Activated CD8-positive, alpha-beta memory T cell treated with anti-CD3 and anti-CD28 coated beads, Interleukin-2, amount 50 U/mL, for 24 hours (primary cell): ENCODE results near the gene CEP112.

Experiments used
- DNase-seq: peaks from one replicate; pipeline ENCODE4 v3.0.0-alpha.2; 2020; ENCODE audit errors: extremely low read depth

CEP112 gene

DNA sequence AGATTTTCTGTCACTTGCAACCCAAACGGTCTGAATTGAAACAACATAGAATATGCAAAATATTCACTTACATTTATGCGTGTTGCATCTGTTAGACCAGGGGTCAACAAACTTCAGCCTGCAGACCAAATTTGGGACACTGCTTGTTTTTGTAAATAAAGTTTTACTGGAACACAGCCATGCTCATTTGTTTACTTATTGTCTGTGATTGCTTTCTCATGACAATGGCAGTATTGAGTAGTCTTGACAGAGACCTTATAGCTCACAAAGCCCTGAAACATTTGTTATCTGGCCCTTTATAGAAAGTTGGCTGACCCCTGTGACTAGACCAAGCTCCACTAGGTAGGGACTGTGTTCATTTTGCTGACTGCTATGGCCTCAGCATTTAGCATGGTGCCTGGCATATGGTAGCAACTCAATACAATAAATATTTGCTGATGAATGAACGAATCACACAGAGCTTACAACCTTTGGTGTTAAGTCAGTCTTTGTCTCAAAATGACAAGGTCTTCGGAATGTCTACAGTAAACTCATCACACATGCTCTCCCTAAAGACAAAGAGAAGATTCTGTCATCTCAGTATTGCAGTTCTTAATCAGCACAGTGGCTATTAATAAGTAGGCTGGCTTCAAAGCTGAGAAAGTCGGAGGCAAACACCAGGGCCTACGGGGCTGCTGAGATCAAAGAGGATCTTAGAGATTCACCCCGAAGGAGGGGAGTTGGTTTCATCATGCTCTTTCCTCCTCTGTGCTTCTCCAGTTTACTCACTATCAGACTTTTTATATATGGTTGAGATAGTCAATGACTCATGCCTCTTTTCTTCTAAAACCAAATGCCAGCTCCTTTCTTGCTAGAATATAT, 535.3 kb downstream of the CEP112 start:
- DNase-seq: peak; percentile 9

DNA sequence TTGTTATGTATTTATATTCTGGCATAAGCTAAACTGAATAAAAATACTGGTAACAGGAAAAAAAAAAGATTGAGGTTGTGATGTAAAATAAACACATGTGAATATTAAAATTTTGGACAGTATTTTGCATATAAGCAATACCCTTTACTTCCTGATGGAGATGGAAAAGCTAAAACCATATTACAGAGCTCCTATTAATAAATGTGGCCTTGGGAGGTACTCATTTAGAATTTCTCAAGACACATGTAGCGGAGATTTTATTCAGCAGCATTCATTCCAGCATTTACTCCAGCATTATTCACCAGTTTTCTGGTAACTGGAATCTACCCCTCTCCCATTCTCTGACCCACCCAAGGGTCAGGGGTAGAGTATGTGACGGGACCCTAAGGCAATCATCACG, 536.2 kb downstream of the CEP112 start:
- DNase-seq: no peak

DNA sequence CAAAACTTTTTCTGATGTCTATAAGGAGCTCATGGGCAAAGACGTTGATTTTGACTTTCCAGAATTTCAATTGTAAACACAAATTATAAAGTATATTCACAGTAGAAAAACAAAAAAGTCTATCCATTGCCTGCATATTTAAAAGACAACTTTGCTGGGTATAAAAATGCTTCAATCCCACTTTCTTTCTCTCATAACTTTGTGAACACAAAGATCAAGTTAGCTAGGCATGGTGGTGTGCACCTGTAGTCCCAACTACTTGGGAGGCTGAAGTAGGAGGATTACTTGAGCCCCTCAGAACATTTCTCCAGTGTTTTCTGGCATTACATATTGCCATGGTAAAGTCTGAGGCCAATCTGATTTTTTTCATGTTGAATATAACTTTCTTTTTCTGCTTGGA, 547.4 kb downstream of the CEP112 start:
- no peak for DNase-seq

DNA sequence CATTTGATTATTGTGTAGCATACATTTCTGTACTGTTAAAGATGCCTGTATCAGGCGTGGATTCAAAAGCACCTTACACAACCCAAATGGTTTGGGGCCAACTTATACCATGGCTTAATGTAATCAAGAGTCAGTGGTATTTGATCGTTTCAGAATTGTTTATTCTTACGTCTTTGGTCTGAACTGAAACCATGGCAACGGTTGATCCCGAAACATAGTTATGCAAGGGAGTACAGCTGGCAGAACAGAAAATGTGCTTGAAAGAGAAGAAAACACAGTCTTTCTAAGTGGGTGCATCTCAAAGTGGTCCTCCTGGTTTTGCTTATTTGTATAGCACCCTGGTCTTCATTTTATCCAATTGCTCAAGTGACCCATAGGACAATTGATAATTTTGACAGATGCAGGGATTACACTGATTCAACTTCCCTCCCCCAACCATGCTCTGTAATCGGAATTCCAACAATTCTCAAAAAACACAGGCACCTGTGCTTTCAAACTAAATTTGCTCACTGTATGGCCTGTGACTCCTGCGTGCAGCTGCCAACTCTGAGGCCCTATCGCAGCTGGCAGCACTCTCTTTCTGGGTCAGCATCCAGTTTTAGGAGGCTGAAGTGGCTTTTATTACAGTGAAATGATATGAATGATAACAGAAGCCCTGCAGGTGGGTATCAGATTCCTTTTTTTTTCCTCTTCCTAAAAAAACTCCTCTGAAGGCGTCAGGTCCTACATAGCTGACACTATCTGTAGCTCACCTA, 553.5 kb downstream of the CEP112 start:
- DNase-seq: no peak

DNA sequence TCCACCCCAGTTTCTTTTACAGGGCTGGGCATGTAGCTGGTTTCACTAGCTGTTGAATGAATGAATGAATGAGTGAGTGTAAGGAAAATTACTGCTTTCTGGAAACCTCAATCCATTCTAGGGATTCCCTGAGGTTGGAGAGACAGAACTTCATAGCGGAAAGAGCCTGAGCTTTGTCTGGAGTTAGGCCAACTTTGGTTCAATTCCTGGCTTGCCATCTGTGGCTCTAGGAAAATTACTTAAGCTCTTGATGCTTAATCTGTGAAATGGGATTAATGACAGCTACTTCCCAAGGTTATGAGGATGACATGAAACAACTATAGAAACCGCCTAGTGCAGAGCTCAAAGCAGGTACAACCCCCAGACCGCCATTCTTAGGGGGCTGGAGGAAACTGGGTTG, 554.1 kb downstream of the CEP112 start:
- DNase-seq: no peak

DNA sequence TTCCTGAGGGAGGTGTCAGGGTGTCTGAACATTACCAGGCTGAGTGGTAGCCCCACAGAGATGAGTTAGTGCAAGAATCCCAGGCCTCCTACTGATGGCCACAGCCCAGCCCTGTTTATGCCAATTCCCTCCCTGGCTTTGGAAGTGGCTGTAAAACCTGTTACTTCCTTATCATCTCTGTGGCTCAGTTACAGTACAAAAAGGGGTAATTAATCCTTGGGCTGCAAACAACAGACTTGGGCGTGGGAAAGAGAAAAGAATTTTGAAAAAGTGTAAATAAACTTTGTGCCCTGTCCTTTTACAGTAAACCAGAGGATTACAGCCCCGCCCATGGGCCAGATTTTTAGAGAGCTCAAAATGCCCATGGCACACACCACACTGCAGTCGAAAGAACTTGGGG, 557.4 kb downstream of the CEP112 start:
- DNase-seq: no peak

DNA sequence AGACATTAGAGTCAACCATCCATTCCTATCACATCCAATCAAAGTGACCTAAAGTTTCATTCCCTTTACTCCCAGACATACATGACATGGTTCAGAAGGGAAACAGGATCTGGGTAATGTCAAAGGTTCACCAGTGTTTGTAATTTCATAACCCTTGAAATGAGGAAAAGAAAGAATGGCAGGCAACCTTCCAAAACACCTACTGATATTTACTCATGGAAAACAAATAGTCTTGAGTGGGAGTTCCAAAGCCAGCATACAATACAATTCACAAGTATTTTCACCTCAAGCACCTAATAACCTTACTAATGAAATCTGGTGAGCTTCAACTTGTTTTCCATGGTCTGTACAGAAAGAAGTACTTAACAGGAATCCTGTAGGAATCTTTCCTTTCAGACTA, 557.9 kb downstream of the CEP112 start:
- DNase-seq: no peak

DNA sequence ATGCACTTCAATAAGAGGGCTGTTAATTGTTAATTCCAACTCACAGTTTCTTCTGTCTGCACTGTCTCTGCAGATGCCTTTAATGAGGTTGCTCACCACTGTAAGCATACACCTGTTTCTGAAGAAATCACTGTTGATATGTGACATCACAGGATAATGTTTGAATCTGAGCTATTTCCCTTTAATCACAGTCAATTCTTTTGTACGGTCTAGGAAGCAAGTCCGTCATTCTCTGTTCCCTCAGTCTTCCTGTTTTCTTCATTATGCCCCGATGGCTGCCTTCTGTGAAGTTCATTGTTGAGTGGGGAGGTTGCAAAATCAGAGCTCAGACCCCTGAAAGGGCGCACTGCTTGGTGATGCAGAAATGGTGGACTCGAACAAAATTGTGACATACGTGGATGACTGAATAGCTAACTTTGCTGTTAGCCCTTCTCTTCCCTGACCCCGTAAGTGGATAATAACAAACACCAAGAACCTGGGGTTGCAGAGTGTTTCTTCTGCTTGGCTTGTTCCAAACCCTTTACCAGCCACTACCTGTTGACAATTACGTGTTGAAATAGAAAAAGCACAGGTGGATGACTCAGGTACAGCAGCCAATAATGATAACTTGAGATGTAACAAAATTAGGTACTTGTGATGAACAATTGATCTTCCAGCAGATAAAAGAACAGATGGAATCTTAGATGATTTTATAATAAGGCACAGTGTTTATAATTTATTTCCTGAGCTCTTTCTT, 558.6 kb downstream of the CEP112 start:
- DNase-seq: no peak

DNA sequence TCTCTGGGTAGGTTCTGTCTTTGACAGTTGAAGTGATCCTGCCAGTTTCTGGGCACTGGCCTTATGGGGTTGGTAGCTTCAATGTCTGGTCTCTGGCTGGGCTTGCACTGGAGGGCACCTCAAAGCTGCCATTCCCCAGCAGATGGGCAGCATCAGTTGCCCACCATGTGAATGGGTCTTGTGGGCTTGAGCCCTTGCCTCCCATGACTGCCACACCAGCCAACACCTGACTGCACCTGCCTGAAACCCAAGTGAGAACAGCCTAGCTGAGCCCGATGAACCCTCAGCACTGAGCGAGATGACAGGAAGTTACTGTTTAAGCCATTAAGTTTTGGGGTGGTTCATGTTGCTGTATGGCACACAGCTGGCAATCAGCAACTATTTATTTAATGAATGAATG, 561.4 kb downstream of the CEP112 start:
- no peak for DNase-seq

DNA sequence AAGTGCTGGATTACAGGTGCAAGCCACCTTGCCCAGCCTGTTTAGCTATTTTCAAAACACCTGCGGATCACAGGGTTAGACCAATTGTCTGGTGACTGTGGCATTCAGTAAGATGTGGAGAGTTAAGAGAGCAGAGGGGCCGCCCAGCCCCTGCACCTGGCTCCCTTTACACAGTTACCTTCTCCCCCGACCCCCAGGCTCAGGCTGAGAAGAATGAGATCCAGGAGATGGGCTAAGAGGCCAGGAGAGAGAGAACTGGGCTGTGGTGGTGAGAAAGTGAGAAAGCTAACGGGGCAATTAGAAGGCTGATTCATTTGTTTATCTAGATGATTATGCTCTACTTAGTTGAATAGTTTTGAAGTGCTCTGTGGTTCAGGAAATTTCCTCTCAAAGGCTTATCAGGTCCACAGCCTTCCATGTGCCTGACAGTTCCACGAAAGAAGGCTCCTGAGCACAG, 562.7 kb downstream of the CEP112 start:
- DNase-seq: no peak

DNA sequence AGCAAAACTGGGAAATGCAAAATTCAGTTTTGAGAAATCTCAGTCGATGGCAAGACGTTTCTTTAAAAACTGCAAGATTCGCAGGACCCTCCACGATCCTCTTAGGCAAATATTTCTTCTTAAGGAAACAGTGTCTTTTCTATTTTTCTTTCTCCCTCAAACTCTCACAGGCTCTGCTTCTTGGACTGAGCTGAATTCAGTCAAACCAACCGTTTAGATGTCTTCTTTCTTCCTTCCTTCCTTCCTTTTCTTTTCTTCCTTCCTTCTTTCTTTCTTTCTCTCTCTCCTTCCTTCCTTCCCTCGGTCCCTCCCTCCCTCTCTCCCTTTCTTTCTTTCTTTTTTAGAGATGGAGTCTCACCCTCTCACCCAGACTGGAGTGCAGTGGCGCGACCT, 563.3 kb downstream of the CEP112 start:
- no peak for DNase-seq

DNA sequence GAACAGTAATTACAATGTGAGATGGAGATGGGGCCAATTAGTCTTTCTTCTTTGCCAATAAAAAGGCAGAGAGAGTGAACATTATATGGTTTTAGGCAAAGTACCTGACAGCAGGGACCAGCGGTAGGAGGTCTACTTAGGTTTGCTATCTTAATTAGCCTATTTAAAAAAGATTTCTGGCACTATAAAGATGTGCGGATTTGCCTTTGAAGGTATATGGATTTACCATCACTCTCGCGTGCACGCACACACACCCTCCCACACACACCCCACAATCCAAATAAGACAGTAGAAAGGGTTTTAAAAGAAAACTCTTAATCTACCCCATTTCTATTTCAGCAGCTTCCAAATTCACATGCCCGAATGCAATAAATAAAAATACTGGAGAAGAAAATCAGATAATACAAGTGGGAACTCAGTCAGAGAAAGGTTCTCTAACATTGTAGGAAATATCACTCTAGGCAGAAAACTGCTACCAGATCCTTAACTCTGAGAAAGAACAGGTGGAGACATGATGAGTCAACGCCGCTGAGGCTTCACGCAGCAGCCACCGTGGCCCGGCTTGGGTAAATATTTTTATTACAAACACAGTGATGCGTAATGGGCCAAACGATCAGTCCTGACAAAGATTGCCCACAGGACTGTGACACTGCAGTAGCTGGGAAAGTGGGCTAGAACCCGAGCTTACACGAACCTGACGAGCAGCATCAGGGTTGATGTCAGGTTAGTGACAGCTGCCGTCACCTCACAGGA, 563.9 kb downstream of the CEP112 start:
- no peak for DNase-seq

DNA sequence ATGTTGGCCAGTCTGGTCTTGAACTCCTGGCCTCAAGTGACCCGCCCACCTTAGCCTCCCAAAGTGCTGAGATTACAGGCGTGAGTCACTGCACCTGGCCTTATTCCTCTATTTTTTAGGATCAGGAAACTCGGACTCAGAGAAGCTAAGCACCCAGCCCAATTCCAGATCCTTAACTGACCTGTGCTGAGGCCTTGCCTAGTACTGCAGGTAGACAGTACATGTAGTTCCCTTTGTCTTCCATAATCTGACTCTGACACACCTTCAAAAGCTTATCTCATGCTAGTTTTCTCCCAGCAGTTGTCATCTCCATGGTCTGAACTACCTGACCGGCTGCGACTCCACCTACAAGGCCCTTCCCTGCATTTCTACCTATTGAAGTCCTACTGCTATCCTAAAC, 564.8 kb downstream of the CEP112 start:
- no peak for DNase-seq

DNA sequence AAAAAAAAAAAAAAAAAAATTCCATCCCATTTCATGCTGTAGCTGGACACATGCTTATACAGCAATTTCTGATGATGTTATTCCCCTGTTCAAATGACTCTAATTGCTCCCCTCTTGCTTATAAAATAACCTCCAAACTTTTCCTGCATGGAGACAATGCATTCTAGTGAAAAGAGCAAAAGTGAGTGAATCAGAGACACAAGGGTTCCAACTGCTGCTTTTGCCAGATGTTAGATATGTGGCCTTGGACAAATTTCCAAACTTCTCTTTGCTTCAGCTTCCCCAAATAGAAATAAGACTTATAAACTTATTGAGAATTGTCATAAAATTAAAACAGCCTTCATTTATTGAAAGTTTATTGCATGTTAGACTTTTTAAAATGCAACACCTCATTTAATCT, 565.5 kb downstream of the CEP112 start:
- no peak for DNase-seq

DNA sequence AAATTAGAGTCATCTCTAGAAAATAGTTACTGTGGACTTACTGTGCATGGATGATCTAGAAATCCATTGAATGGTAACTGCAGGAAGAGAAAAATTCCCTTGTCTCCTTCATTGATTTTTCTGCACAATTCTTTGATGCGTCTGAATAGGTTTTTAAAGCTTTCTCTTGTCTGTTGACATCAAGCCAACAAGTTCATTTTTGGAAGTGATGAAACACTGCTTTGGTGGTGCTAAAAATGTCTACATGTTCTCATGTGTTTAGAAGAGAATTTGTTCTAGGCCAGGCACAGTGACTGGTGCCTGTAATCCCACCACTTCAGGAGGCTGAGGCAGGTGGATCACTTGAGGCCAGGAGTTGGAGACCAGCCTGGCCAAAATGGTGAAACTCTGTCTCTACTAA, 573.4 kb downstream of the CEP112 start:
- DNase-seq: no peak

DNA sequence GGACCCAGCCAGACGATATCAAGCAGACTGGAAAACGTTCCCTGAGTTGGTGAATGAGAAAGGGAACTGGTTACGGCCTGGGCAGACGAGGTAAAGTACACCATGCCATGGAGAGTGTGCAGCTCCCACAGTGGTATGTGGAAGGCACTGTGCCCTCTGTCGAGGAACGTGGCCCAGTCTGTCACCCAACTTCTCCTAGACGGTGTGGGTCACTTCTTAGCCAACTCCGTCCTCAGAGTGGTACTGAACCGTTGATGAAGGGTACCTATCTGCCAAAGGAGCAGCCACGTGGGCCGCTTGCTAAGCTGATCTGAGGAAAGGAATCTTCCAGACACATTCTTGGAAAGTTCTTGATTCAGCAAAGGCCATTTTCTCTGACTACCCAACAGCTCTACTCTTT, 574.4 kb downstream of the CEP112 start:
- no peak for DNase-seq

DNA sequence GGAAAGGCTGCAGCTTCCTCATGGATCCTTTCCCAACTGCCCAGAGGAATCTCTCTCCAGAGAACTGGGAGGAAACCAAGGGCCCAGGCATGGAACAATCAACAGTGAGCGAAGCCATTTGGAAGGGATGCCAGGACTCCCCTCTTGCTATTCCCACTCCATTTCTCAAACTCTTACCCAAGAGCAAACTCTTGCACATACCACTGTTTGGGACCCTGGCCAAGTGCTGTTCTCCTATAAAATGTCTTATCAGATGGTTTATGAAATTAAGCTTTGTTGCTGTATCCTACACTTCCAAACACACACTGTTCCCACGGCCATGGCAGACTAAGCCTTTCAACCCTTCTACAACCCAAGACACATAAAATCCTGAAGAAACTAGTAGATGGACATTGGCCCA, 582.2 kb downstream of the CEP112 start:
- no peak for DNase-seq

DNA sequence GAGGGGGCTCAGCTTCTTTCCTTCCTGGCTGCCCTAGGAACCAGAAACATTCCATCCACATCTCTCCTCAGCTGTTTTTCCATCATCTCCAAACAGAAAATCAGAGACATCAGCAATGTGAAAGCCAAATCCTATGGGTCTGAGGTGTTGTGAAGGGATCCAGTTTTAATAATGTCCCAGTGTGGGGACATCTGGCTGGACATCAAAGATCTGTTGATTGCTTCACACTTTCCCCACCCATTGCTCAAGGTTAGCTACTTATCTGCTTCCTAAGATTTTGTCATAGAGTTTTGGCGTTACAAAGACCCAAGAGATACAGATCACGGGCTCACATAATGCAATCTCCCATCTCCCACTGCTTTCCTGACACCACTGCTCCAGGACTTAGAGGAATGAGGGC, 582.6 kb downstream of the CEP112 start:
- DNase-seq: no peak

DNA sequence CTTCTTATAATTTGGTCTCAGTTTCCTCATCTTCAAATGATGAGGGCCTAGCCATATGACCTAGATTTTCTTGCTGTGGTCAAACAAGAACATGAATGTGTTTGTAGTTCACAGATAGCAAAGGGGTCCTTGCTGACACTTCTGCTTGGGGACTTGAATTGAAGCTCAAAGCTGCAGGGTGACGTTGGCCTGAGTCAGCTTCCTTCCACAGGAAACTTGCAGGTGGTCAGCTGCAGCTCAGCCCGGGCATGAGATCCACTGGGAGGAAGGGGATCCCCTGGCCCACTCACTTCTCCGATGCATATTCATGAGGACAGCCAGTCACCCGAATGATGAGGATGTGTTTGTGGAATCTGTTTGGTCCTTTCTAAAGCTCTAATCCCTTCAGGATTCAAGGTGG, 587.9 kb downstream of the CEP112 start:
- no peak for DNase-seq

DNA sequence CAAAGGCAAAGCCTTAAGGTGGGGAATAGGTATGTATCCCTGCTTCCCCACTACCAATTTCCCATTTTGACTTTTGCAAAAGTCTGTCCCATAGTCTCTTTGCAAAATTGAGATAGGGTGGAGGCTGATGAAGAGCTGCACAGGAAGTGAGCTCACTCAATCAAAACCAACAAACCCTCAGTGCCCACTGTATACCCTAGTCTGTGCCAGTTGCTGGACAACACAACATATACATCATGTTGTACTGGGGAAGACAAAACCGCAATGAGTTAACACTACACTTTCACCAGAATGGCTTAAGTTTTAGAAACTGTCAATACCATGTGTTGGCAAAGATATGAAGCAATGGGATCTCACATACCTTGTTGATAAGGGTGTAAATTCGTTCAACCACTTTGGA, 590.1 kb downstream of the CEP112 start:
- no peak for DNase-seq

DNA sequence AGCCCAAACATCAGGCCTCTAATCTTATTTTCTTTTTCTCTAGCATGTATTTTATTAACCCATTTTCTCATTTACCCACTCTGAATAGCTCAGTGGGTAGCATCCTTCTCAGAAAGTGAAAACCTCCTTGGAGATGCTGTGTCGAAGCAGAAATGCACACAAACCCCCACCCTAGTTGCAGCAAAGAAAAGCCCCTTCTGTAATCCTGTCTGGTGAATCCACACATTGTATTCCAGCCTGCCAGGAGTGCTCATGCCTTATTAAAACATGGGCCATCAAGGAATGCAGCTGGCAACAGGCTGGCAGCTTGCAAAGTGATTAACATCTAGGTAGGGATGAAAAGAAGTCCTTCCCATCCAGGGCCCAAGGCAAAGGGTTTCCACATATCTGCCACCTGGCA, 590.8 kb downstream of the CEP112 start:
- DNase-seq: no peak

DNA sequence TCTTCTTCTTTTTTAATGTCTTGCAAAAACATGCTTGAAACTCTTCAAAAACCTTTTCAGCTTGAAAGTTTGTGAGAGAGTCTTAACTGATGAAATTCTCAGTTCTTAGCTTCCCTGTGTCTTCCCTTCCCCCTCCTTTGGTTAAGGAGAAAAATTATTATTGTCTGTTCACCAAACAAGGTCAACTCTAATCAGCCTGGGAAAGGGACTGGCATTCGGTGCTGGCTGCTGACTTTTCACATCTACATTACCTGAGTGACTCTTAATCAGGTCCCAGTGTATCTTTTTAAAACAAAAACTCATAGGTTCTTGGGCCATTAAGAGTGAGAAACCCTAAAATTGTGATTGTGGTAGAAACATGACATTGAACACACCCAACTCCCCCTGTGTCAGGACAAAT, 591.4 kb downstream of the CEP112 start:
- no peak for DNase-seq
